ENCODE results near the gene POLR1A. TPM values are rescaled to one million over a fixed set of nuclear protein-coding genes. Genes with fewer than 3 reads are reported as not detected.

The POLR1A gene
- total RNA-seq, result 36.3 and 39.6 TPM in 2 replicates

DNA sequence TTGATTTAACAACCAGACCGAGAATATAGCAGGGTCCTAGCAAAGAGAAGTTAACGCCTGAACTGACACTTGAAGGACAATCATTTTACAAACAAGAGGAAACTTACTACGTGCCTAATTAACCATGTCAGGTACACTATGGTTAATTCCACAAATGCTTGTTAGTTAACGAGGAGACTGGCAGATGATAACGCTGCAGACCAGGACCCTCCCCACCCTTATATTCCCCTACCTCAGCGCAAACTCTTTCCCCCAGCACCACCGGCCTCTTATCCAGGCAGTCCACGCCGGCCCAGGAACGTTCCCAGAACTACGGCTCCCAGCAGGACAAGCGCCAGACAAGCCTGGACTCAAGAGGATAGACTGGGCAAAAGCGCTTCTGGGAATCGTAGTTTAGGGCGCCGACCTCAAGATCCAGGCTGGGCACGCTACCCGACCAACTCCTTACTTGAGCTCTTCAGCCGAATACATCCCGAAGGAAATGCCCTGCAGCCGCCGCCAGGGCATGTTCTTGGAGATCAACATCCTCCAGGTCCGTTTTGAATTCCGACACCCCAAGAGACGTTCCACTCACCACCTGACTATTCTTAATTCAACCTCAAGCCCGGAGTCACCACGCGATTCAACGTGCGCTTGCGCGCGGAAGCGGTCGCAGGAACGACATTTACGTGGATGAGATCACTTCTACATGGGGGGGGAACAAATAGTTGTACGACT, at the start of gene POLR1A:
Gene POLR1A, minus strand, starts transcription at position 635 of the 717 bp plus-strand sequence. Its CDS starts 110 bp downstream, at position 525.

DNA sequence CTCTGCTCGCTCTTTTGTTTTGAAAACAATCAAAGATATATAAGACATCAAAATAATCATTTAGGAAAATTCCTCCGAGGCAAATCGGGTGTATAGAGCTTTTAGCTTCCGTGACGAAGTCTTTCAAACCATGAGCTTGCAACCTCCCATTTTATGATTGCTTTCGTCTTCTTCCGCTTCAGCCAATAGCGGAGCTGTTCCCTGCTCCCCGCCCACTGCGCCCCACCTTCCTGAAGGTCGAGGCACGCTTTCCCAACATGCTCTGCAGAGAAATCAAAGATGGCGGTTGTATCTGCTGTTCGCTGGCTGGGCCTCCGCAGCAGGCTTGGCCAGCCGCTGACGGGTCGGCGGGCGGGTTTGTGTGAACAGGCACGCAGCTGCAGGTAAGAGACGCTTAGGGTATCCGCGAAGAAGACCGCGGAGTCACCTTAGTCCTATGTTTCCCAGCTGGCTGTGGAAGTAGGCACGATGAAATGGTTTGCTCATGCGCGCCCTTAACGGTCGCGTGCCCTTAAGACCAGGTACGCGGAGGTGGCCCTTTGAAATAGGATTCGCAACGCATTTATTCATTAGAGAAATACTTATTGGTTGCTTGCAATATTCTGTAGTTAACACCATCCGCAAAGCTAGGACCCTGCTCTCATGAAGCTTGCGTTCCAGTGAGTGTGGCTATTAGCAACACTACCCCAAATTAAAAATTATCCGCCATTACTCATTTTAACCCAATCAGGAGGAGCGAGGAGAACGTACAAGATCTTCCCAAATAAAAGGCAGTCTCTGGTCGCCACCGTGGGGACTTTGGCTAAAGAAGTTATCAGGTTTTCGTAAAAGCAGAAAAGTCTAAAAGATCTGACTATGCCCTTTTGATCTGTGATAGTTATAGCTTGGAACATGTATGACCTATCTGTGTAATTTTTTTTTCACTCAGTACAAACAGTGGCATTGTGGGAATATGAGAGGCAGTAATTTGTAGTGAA, 571 bp upstream of the POLR1A start, which contains the start of gene PTCD3:
Gene PTCD3, plus strand, starts transcription at position 267 of the 977 bp plus-strand sequence. Its CDS starts 13 bp downstream, at position 280.

Small RNA genes lying within 50 kb of the gene (small RNA-seq; reads per million reads assigned to genes)
- gene SNORD94, result 47.8 reads per million, percentile 97 among the genes with 10 or more reads in this experiment

Other genes with a start within 250 kb of the POLR1A start
- gene ST3GAL5, start 216.9 kb downstream of the POLR1A start, total RNA-seq, result 25.0 and 28.7 TPM in 2 replicates
- 60.8 and 105 TPM in 2 replicates for gene PTCD3, start 349 bp upstream of the POLR1A start, total RNA-seq
- gene IMMT, start 89.6 kb upstream of the POLR1A start, total RNA-seq, result 56.3 and 66.2 TPM in 2 replicates
- 21.5 and 26.4 TPM in 2 replicates for gene MRPL35, start 93.6 kb upstream of the POLR1A start, total RNA-seq
- gene REEP1, start 231.7 kb upstream of the POLR1A start, total RNA-seq, result not detected in 2 replicates